Measurements from ENCODE around the gene CERKL. TPM values are rescaled to one million over a fixed set of nuclear protein-coding genes. Genes with fewer than 3 reads are reported as not detected.

CERKL gene
- total and polyA plus RNA-seq, 4 donors = 1.3 to 12.0 (median 2.5) TPM

GRCh38 chr2:181554061-181554830, 102.7 kb downstream of the CERKL start:
- ATAC-seq (ENCODE audit: insufficient read depth, low FRiP score) = no peak
- H3K9ac ChIP-seq (ENCODE audit: insufficient read depth in 1 of 2, low read length in 2 of 2) = no peak overlapping the region
- no peaks in the 10 kb centered on the region for H3K9me3 ChIP-seq (ENCODE audit: control insufficient read depth in 4 of 4, insufficient read depth in 3 of 4, low read length in 3 of 4)
- DNase-seq = no peak
- no peak overlapping the region for H3K27ac ChIP-seq (ENCODE audit: low read depth in 1 of 2, low read length in 1 of 2)
- no peak for TF ChIP-seq CTCF (IDR thresholded peaks at IDR 0.05; ENCODE audit: control extremely low read depth, extremely low read depth)
- H3K4me1 ChIP-seq (ENCODE audit: control insufficient read depth in 5 of 5, insufficient read depth in 5 of 5, low read length in 5 of 5) = no peaks in the 10 kb centered on the region
- 87 to 97% methylated on average over 2 of the region's 2 CpGs for WGBS, 2 donors
- no peaks in the 10 kb centered on the region for H3K36me3 ChIP-seq (ENCODE audit: control insufficient read depth in 4 of 4, insufficient read depth in 4 of 4, low read length in 4 of 4)
- H3K4me3 ChIP-seq = no peak overlapping the region
- H3K27me3 ChIP-seq (ENCODE audit: control insufficient read depth in 3 of 3, insufficient read depth in 3 of 3, low read length in 2 of 3) = no peaks in the 10 kb centered on the region

GRCh38 chr2:181553244-181553643, 103.7 kb downstream of the CERKL start:
- no peak overlapping the region for H3K9ac ChIP-seq (ENCODE audit: insufficient read depth in 1 of 2, low read length in 2 of 2)
- ATAC-seq (ENCODE audit: insufficient read depth, low FRiP score) (no peak), DNase-seq (no peak)
- H3K36me3 ChIP-seq (ENCODE audit: control insufficient read depth in 4 of 4, insufficient read depth in 4 of 4, low read length in 4 of 4) = no peaks in the 10 kb centered on the region
- 94 to 97% methylated on average over 2 of the region's 2 CpGs for WGBS, 2 donors
- no peaks in the 10 kb centered on the region for H3K4me1 ChIP-seq (ENCODE audit: control insufficient read depth in 5 of 5, insufficient read depth in 5 of 5, low read length in 5 of 5)
- no peak overlapping the region for H3K4me3 ChIP-seq
- no peak for TF ChIP-seq CTCF (IDR thresholded peaks at IDR 0.05; ENCODE audit: control extremely low read depth, extremely low read depth)
- no peaks in the 10 kb centered on the region for H3K9me3 ChIP-seq (ENCODE audit: control insufficient read depth in 4 of 4, insufficient read depth in 3 of 4, low read length in 3 of 4)
- no peaks in the 10 kb centered on the region for H3K27me3 ChIP-seq (ENCODE audit: control insufficient read depth in 3 of 3, insufficient read depth in 3 of 3, low read length in 2 of 3)
- H3K27ac ChIP-seq (ENCODE audit: low read depth in 1 of 2, low read length in 1 of 2) = no peak overlapping the region

- Histone ChIP-seq H3K27ac (ENCODE audit: low read depth in 1 of 2, low read length in 1 of 2) (no peak overlapping the region), H3K27me3 (ENCODE audit: control insufficient read depth in 3 of 3, insufficient read depth in 3 of 3, low read length in 2 of 3) (no peaks in the 10 kb centered on the region), H3K36me3 (ENCODE audit: control insufficient read depth in 4 of 4, insufficient read depth in 4 of 4, low read length in 4 of 4) (no peaks in the 10 kb centered on the region), H3K9me3 (ENCODE audit: control insufficient read depth in 4 of 4, insufficient read depth in 3 of 4, low read length in 3 of 4) (no peaks in the 10 kb centered on the region), H3K4me3 (no peak overlapping the region), H3K9ac (ENCODE audit: insufficient read depth in 1 of 2, low read length in 2 of 2) (no peak overlapping the region), H3K4me1 (ENCODE audit: control insufficient read depth in 5 of 5, insufficient read depth in 5 of 5, low read length in 5 of 5) (no peaks in the 10 kb centered on the region)
- TF ChIP-seq CTCF (IDR thresholded peaks at IDR 0.05; ENCODE audit: control extremely low read depth, extremely low read depth) = no peak
- DNase-seq (no peak), ATAC-seq (ENCODE audit: insufficient read depth, low FRiP score) (no peak)
- WGBS, 2 donors = 71 to 78% methylated on average over 1 of the region's 1 CpG
Observed at GRCh38 chr2:181552808-181553207, 104.1 kb downstream of the CERKL start.

- ATAC-seq (ENCODE audit: insufficient read depth, low FRiP score) (no peak), DNase-seq (no peak)
- no peaks in the 10 kb centered on the region for H3K4me1 ChIP-seq (ENCODE audit: control insufficient read depth in 5 of 5, insufficient read depth in 5 of 5, low read length in 5 of 5)
- H3K9me3 ChIP-seq (ENCODE audit: control insufficient read depth in 4 of 4, insufficient read depth in 3 of 4, low read length in 3 of 4) = no peaks in the 10 kb centered on the region
- H3K9ac ChIP-seq (ENCODE audit: insufficient read depth in 1 of 2, low read length in 2 of 2) = no peak overlapping the region
- WGBS, 2 donors = 54 to 80% methylated on average over 3 of the region's 3 CpGs
- no peak overlapping the region for H3K4me3 ChIP-seq
- no peaks in the 10 kb centered on the region for H3K27me3 ChIP-seq (ENCODE audit: control insufficient read depth in 3 of 3, insufficient read depth in 3 of 3, low read length in 2 of 3)
- TF ChIP-seq CTCF (IDR thresholded peaks at IDR 0.05; ENCODE audit: control extremely low read depth, extremely low read depth) = no peak
- H3K36me3 ChIP-seq (ENCODE audit: control insufficient read depth in 4 of 4, insufficient read depth in 4 of 4, low read length in 4 of 4) = no peaks in the 10 kb centered on the region
- no peak overlapping the region for H3K27ac ChIP-seq (ENCODE audit: low read depth in 1 of 2, low read length in 1 of 2)
Observed at GRCh38 chr2:181546086-181546485, 110.8 kb downstream of the CERKL start.

Measured in lung (tissue), 12 donors.